K562 (cell line): ENCODE results near the gene ADI1. TPM values are rescaled to one million over a fixed set of nuclear protein-coding genes. Genes with fewer than 3 reads are reported as not detected.
A peak's percentile ranks its signal among the peaks of the same experiment; 100 is the strongest.

Experiments used
- C11orf30 ChIP-seq: fragments of 450-650 bp; IDR thresholded peaks from 2 replicates; pipeline ENCODE4 v1.6.1; 2016; ENCODE audit warnings: low read depth, mild to moderate bottlenecking
- CBX8 ChIP-seq: fragments of 200-600 bp; sonication (generic); IDR thresholded peaks from 2 replicates; pipeline ENCODE4 v1.6.1; 2012; ENCODE audit warnings: borderline replicate concordance, mixed run types, low read depth, mild to moderate bottlenecking, moderate library complexity, mixed read lengths, low read length, control low read depth, inconsistent platforms; ENCODE audit not compliant: poor library complexity, severe bottlenecking; ENCODE audit errors: extremely low read depth
- ETV1 ChIP-seq: fragments of 450-650 bp; conservative IDR thresholded peaks from 2 replicates; pipeline ENCODE4 v1.6.1; 2016; ENCODE audit warnings: missing genetic modification characterization, control low read depth, low read depth, missing compliant biosample characterization
- NFATC3 ChIP-seq: fragments of 450-650 bp; IDR thresholded peaks from 2 replicates; pipeline ENCODE4 v1.6.1; 2017; ENCODE audit warnings: mild to moderate bottlenecking
- PRPF4 ChIP-seq: fragments of 200-400 bp; formaldehyde crosslinking; IDR thresholded peaks from one replicate; pipeline ENCODE4 v1.6.1; 2017; ENCODE audit warnings: low read length, low read depth, mild to moderate bottlenecking; ENCODE audit not compliant: insufficient read depth, poor library complexity, severe bottlenecking
- THAP12 ChIP-seq: fragments of 250-450 bp; sonication (Bioruptor Pico); IDR thresholded peaks from 2 replicates; pipeline ENCODE4 v1.9.0; 2021; ENCODE audit warnings: mild to moderate bottlenecking, inconsistent platforms
- VEZF1 ChIP-seq: fragments of 200-800 bp; sonication (Bioruptor generic); IDR thresholded peaks from 2 replicates; pipeline ENCODE4 v1.6.1; 2017; ENCODE audit warnings: missing genetic modification characterization, missing compliant biosample characterization
- ZBTB34 ChIP-seq: fragments of 250-450 bp; sonication (Bioruptor Pico); IDR thresholded peaks from 2 replicates; pipeline ENCODE4 v1.8.0; 2021; ENCODE audit warnings: mild to moderate bottlenecking, moderate library complexity
- ZBTB40 ChIP-seq, 2 experiments: fragments of 450-650 bp in 1 of 2; sonication (generic) in 1 of 2; formaldehyde crosslinking in 1 of 2; IDR thresholded peaks; 2 replicates each; pipeline versions ENCODE4 v1.7.1 to v1.9.0; 2016 to 2022; ENCODE audit warnings: inconsistent platforms in 1 of 2, mild to moderate bottlenecking in 1 of 2, missing genetic modification reagents in 1 of 2
- ZNF583 ChIP-seq: fragments of 250-450 bp; sonication (Bioruptor Pico); IDR thresholded peaks from 2 replicates; pipeline ENCODE4 v1.4.0; 2020
- polyA plus RNA-seq, 8 experiments: library from polyadenylated mRNA; depleted of rRNA in 4 of 8; stranded (reverse) in 5 of 8; unstranded in 3 of 8; fragments of >200 nt; fragmentation: Nextera tagmentation in 2 of 8; fragmentation: Illumina TruSeq in 1 of 8; extraction: Ambion mirVana in 2 of 8; extraction: Trizol in 1 of 8; gene quantifications; 2 replicates each; pipeline versions ENCODE4 v1.2.1 to v1.2.3, GENCODE V29; 2011 to 2014; ENCODE audit warnings: inconsistent platforms in 1 of 8, missing spikeins in 1 of 8
- total RNA-seq, 7 experiments: library from RNA; depleted of rRNA in 6 of 7; stranded (reverse); fragments of >200 nt in 6 of 7; fragmentation: Illumina TruSeq in 2 of 7; extraction: Trizol in 2 of 7; gene quantifications; 2 replicates each; pipeline versions ENCODE4 v1.2.1 to v1.2.3, GENCODE V29; 2011 to 2021; ENCODE audit warnings: low replicate concordance in 1 of 7

ADI1 gene
- total and polyA plus RNA-seq, 9 of the 15 experiments (the other 6 are each of a cell fraction or from before 2014, with no cell fraction given): 6.1 to 51.0 (median 27.1) TPM

GRCh38 chr2:3558205-3559014 is 39.1 kb upstream of the ADI1 start, which contains the start of gene RNASEH1 (continued):
- TF ChIP-seq VEZF1 (CRISPR knock-in tag) (peak; percentile 73), THAP12 (CRISPR knock-in tag) (peak; percentile 92), ZBTB40 (IDR thresholded peaks at IDR 0.05) (peak; percentile 83), ZBTB40 (CRISPR knock-in tag; IDR thresholded peaks at IDR 0.05) (no peak), CBX8 (no peak), ZBTB34 (no peak), PRPF4 (peak; percentile 65), NFATC3 (no peak), ZNF583 (0 out of 2 replicates have a peak, but pooled peaks have one; percentile 28), ETV1 (tag) (peak; percentile 57), C11orf30 (peak; percentile 96)
